Activated CD8-positive, alpha-beta T cell treated with anti-CD3 and anti-CD28 coated beads for 36 hours (primary cell): ENCODE measurements around the gene MCF2L2. TPM values are rescaled to one million over a fixed set of nuclear protein-coding genes. Genes with fewer than 3 reads are reported as not detected.
"Not testable (repeated sequence)": the region's sequence is repeated elsewhere in the genome, so short reads cannot be mapped to it uniquely, and the experiment has no call there.

ENCODE experiments used
- ATAC-seq: fragments of 200-7000 bp; cut with Tn5 transposase; one replicate; pipeline ENCODE4 v1.10.0; 2021; ENCODE audit warnings: mild to moderate bottlenecking, moderate library complexity
- CTCF ChIA-PET: fragments of 350-600 bp; sonication (Branson Sonifier 250); formaldehyde crosslinking; loops from one replicate; lab custom pipeline; 2021; ENCODE audit warnings: antibody characterized with exemption; lab: Charles Lee
- POLR2A ChIA-PET: fragments of 350-600 bp; sonication (Branson Sonifier 250); formaldehyde crosslinking; loops from one replicate; lab custom pipeline; 2021; ENCODE audit warnings: antibody characterized with exemption; lab: Charles Lee
- DNase-seq: peaks from one replicate; pipeline ENCODE4 v3.0.0-alpha.2; 2020
- H3K27ac Mint-ChIP-seq: one replicate; pipeline ENCODE4 v1.8.0; 2021; ENCODE audit warnings: mild to moderate bottlenecking, mixed read lengths
- H3K27me3 Mint-ChIP-seq: one replicate; pipeline ENCODE4 v1.8.0; 2021; ENCODE audit warnings: mixed read lengths
- H3K36me3 Mint-ChIP-seq: one replicate; pipeline ENCODE4 v1.8.0; 2021; ENCODE audit warnings: low read depth, mixed read lengths
- H3K4me1 Mint-ChIP-seq: one replicate; pipeline ENCODE4 v1.8.0; 2021; ENCODE audit warnings: low read depth, mixed read lengths
- H3K4me3 Mint-ChIP-seq: one replicate; pipeline ENCODE4 v1.8.0; 2021; ENCODE audit warnings: mild to moderate bottlenecking, moderate library complexity, mixed read lengths
- H3K9me3 Mint-ChIP-seq: one replicate; pipeline ENCODE4 v1.8.0; 2021; ENCODE audit warnings: mixed read lengths
- intact Hi-C: fragments of 100-400 bp; cut with micrococcal nuclease; formaldehyde crosslinking; loops from one replicate; pipeline ENCODE4 v1.10.0; 2022
- total RNA-seq, 2 experiments: library from RNA; stranded (reverse); gene quantifications; one replicate each; pipeline ENCODE4 v1.2.3, GENCODE V29; 2021
- TF ChIP-seq, protein P1 (sequence below): fragments of 200-600 bp; IDR thresholded peaks from one replicate; pipeline ENCODE4 v1.8.0; 2022; ENCODE audit warnings: antibody characterized with exemption, mild to moderate bottlenecking

Gene MCF2L2
- total RNA-seq, 2 experiments from 2014 or later, result 3.5 to 3.7 TPM

DNA sequence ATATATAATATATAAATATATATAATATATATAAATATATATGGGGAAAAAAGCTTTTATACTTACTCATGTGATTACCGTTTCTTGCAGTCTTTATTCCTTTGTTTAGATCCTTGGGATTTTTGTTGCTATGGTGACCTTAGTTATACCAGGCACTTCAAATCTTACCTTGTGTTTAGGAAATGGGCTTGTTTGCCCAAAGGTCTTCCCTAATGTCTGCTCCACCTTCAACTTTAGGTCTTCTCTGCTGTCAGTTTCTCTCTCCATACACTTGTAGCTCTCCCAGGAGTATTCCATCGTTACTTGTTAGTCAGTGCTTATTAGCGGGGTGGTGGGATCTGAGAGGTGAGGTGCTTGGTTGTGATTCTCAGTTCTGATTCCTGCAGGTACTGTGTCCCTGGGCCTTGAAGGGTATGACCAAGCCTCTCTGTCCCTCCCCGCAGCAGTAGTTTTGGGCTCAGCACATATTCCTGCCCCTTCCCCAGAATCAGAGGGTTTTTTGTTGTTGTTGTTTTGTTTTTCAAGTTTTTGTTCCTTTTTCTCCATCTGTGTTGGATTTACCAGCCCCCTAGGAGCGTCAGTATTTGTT lies 256.3 kb downstream of the MCF2L2 start:
- ATAC-seq, result no peak
- TF ChIP-seq, protein P1, sequence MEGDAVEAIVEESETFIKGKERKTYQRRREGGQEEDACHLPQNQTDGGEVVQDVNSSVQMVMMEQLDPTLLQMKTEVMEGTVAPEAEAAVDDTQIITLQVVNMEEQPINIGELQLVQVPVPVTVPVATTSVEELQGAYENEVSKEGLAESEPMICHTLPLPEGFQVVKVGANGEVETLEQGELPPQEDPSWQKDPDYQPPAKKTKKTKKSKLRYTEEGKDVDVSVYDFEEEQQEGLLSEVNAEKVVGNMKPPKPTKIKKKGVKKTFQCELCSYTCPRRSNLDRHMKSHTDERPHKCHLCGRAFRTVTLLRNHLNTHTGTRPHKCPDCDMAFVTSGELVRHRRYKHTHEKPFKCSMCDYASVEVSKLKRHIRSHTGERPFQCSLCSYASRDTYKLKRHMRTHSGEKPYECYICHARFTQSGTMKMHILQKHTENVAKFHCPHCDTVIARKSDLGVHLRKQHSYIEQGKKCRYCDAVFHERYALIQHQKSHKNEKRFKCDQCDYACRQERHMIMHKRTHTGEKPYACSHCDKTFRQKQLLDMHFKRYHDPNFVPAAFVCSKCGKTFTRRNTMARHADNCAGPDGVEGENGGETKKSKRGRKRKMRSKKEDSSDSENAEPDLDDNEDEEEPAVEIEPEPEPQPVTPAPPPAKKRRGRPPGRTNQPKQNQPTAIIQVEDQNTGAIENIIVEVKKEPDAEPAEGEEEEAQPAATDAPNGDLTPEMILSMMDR, result no peak
- no peak for DNase-seq
- Mint-ChIP-seq H3K36me3 (no peaks in the 10 kb centered on the region), H3K27me3 (peaks cover 5% of the 10 kb centered on the region), H3K9me3 (no peaks in the 10 kb centered on the region), H3K4me3 (no peak overlapping the region), H3K27ac (no peak overlapping the region), H3K4me1 (no peaks in the 10 kb centered on the region)
- intact Hi-C loops, result no loop called here
- CTCF ChIA-PET, result no interaction called here
- POLR2A ChIA-PET, result interaction anchor here (1.3 kb wide), 1 partner anchor 9 kb away, joined by 4 read pairs; the partner anchor contains the start of gene LAMP3

DNA sequence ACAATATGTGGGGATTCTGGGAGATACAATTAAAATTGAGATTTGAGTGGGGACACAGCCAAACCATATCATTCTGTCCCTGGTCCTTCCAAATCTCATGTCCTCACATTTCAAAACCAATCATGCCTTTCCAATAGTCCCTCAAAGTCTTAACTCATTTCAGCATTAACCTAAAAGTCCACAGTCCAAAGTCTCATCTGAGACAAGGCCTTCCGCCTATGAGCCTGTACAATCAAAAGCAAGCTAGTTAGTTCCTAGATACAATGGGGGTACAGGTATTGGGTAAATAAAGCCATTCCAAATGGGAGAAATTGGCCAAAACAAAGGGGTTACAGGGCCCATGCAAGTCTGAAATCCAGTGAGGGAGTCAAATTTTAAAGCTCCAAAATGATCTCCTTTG lies 260.4 kb downstream of the MCF2L2 start:
- H3K4me3 Mint-ChIP-seq, H3K27ac Mint-ChIP-seq: not testable (repeated sequence)

GRCh38 chr3:183163563-183163962 lies 264.9 kb downstream of the MCF2L2 start:
- no peaks in the 10 kb centered on the region for H3K9me3 Mint-ChIP-seq
- DNase-seq, result no peak
- TF ChIP-seq, protein P1, result no peak
- peaks cover 30% of the 10 kb centered on the region for H3K4me1 Mint-ChIP-seq
- CTCF ChIA-PET, result interaction anchor here (1.6 to 2.7 kb wide), 2 partner anchors 22 to 41 kb away, joined by 6 to 14 read pairs; no protein-coding TSS in a partner anchor
- POLR2A ChIA-PET, result interaction anchor here (1.1 to 1.3 kb wide), 2 partner anchors 8 to 9 kb away, joined by 3 to 4 read pairs; no protein-coding TSS in a partner anchor
- peaks cover 9% of the 10 kb centered on the region for H3K36me3 Mint-ChIP-seq
- H3K4me3 Mint-ChIP-seq, result peak overlapping the region; percentile 87
- H3K27ac Mint-ChIP-seq, result no peak overlapping the region
- H3K27me3 Mint-ChIP-seq, result no peaks in the 10 kb centered on the region
- intact Hi-C loops, result no loop called here
- no peak for ATAC-seq

More for the DNA sequence above, 260.4 kb downstream of the MCF2L2 start:
- H3K9me3 Mint-ChIP-seq, intact Hi-C loops, H3K4me1 Mint-ChIP-seq, DNase-seq, ATAC-seq, POLR2A ChIA-PET, H3K27me3 Mint-ChIP-seq, H3K36me3 Mint-ChIP-seq: not testable (repeated sequence)
- CTCF ChIA-PET, result interaction anchor here (0.9 kb wide), 1 partner anchor 16 kb away, joined by 3 read pairs; no protein-coding TSS in a partner anchor

DNA sequence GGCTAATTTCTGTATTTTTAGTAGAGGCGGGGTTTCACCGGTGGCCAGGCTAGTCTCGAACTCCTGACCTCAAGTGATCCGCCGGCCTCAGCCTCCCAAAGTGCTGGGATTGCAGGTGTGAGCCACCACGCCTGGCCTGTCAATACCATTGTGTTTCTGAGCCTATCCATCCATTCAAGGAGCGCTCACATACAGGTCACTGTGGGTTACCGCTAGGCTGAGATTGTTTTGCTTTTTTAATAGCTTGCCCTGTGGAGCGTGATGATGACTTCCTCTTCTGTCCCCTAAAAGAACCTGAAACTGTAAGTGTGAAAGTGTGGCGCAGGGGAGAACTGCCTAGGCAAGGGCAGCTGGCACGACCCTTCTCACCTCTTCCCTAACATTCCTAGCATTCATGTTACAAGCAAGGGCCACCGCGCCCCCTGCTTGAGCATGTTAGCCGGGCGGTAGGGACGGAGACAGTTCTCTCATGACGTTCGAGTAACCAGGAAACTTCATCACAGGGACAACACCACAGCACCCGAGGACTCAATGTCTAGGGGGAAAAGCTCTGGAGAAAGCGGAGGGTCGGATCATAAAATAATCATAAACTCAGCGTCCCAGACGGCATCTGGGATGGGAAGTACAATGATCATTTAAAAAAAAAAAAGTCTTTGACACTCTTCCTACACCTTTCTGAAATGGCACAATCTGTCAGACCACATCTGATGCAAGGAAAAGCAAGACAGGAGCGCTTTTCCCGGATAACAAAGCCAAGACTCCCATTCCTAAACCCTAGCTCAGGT lies 266.7 kb downstream of the MCF2L2 start:
- TF ChIP-seq, protein P1, result no peak
- Mint-ChIP-seq H3K4me1 (peaks cover 39% of the 10 kb centered on the region), H3K9me3 (no peaks in the 10 kb centered on the region), H3K27ac (peak overlapping the region; percentile 87), H3K36me3 (peaks cover 14% of the 10 kb centered on the region), H3K27me3 (no peaks in the 10 kb centered on the region), H3K4me3 (peak overlapping the region; percentile 87)
- DNase-seq (peak; percentile 39), ATAC-seq (peak; percentile 22)
- ChIA-PET CTCF (interaction anchor here (2.7 to 4.0 kb wide), 2 partner anchors 23 to 39 kb away, joined by 14 to 23 read pairs; no protein-coding TSS in a partner anchor), POLR2A (interaction anchor here (0.6 to 1.0 kb wide), 6 partner anchors 14 to 612 kb away, joined by 3 read pairs; partner anchors contain the start of gene MCCC1)
- intact Hi-C loops, result no loop called here

GRCh38 chr3:183160616-183161015 lies 267.8 kb downstream of the MCF2L2 start:
- DNase-seq (no peak), ATAC-seq (no peak)
- Mint-ChIP-seq H3K27me3 (no peaks in the 10 kb centered on the region), H3K27ac (no peak overlapping the region), H3K36me3 (peaks cover 14% of the 10 kb centered on the region), H3K4me1 (peaks cover 39% of the 10 kb centered on the region), H3K9me3 (no peaks in the 10 kb centered on the region), H3K4me3 (no peak overlapping the region)
- TF ChIP-seq, protein P1, result no peak
- intact Hi-C loops, result no loop called here
- ChIA-PET CTCF (interaction anchor here (0.7 to 4.0 kb wide), 4 partner anchors 24 to 270 kb away, joined by 3 to 23 read pairs (median 6); no protein-coding TSS in a partner anchor), POLR2A (no interaction called here)
